PFSK-1 (cell line): ENCODE measurements around the gene EVI5L.

Experiments
- FOXP2 ChIP-seq: optimal IDR thresholded peaks from 2 replicates; pipeline ENCODE3; 2011; ENCODE audit warnings: borderline replicate concordance, control low read depth, inconsistent platforms; ENCODE audit not compliant: insufficient read depth; ENCODE audit errors: extremely low read length, extremely low read depth
- POLR2AphosphoS5 ChIP-seq: IDR thresholded peaks from 2 replicates; pipeline ENCODE4 v1.6.1; 2012; ENCODE audit warnings: low read depth, mild to moderate bottlenecking, control low read depth, low read length, moderate library complexity
- REST ChIP-seq, 2 experiments: IDR thresholded peaks; 2 replicates each; pipeline versions ENCODE4 v1.6.1 to v1.8.0; 2011 to 2012; ENCODE audit warnings: low read depth in 2 of 2, low read length in 2 of 2, control low read depth in 1 of 2, inconsistent platforms in 1 of 2, mild to moderate bottlenecking in 1 of 2, moderate library complexity in 1 of 2; ENCODE audit not compliant: insufficient read depth in 1 of 2
- SIN3A ChIP-seq: IDR thresholded peaks from 2 replicates; pipeline ENCODE4 v1.6.1; 2012; ENCODE audit warnings: mild to moderate bottlenecking, low read length, moderate library complexity, borderline replicate concordance; ENCODE audit not compliant: insufficient read depth
- TAF1 ChIP-seq: IDR thresholded peaks from 2 replicates; pipeline ENCODE4 v1.6.1; 2012; ENCODE audit warnings: low read length, control low read depth, borderline replicate concordance; ENCODE audit not compliant: insufficient read depth

GRCh38 chr19:7830823-7831222 lies 805 bp downstream of the EVI5L start:
- TF ChIP-seq TAF1, result no peak
- TF ChIP-seq POLR2AphosphoS5, result no peak
- no peak for TF ChIP-seq SIN3A
- TF ChIP-seq REST (IDR thresholded peaks at IDR 0.05; ENCODE audit: insufficient read depth in 1 of 2, low read depth in 2 of 2, low read length in 2 of 2), result no peak
- TF ChIP-seq FOXP2, result no peak
